Measurements from ENCODE around the gene YKT6. TPM values are rescaled to one million over a fixed set of nuclear protein-coding genes. Genes with fewer than 3 reads are reported as not detected.

YKT6 gene
- total RNA-seq, 1 donor from 2014 or later: 82.5 TPM

DNA sequence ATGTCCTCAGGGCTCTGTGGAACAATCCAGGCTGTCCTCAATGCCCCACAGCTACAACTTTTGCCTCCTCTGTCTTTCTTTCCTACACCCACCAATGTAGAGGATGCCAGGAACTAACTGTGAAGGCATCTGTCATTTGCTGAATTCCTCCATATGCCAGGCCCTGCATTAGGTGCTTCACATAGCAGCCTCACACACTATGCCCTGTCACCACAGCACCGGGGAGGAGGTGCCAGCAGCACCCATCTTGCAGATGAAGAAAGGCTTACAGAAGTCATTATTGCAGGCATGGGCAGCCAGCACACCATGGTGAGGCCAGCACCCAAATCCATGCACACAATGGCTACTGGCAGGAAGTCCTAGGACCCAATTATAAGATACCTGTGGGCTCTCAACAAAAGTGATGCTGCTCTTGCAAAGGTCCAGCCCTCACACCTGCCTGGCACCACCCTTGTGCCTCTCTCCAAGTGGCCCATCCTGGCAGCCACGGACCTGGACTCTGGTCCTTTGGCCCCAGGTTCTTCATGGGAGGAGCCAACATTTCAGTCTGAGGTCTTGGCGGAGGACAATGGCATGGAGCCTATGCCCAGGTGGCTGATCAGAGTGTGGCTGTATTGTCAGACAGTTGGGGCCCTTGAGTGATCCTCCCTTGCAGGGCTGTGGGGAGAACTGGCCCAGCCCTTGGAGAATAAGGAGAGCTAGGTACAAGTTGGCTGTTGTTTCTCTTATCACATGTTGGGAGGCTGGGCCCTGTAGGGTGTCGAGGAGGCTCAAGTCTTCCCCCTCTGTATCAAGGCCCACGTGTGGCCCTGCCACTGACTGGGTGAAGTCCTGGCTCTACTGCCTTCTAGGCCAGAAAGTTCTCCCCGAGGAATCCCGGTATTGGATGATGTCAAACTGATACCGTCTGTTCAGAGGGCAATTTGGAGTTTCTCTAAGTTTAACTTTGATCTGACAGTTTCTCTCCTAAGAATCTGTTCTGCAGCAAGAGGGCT lies 45.3 kb upstream of the YKT6 start:
- no peaks in the 10 kb centered on the region for H3K36me3 Mint-ChIP-seq (ENCODE audit: insufficient read depth)
- no peak overlapping the region for H3K27ac Mint-ChIP-seq
- H3K27me3 Mint-ChIP-seq: no peaks in the 10 kb centered on the region
- H3K9me3 Mint-ChIP-seq (ENCODE audit: low read depth): no peaks in the 10 kb centered on the region
- H3K4me3 Mint-ChIP-seq (ENCODE audit: low read depth): no peak overlapping the region
- TF ChIP-seq, protein P1, sequence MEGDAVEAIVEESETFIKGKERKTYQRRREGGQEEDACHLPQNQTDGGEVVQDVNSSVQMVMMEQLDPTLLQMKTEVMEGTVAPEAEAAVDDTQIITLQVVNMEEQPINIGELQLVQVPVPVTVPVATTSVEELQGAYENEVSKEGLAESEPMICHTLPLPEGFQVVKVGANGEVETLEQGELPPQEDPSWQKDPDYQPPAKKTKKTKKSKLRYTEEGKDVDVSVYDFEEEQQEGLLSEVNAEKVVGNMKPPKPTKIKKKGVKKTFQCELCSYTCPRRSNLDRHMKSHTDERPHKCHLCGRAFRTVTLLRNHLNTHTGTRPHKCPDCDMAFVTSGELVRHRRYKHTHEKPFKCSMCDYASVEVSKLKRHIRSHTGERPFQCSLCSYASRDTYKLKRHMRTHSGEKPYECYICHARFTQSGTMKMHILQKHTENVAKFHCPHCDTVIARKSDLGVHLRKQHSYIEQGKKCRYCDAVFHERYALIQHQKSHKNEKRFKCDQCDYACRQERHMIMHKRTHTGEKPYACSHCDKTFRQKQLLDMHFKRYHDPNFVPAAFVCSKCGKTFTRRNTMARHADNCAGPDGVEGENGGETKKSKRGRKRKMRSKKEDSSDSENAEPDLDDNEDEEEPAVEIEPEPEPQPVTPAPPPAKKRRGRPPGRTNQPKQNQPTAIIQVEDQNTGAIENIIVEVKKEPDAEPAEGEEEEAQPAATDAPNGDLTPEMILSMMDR (IDR thresholded peaks at IDR 0.05; ENCODE audit: unreplicated experiment): no peak
- no peak for DNase-seq (ENCODE audit: low spot score, unreplicated experiment)
- H3K4me1 Mint-ChIP-seq (ENCODE audit: low read depth): peaks cover 1% of the 10 kb centered on the region

DNA sequence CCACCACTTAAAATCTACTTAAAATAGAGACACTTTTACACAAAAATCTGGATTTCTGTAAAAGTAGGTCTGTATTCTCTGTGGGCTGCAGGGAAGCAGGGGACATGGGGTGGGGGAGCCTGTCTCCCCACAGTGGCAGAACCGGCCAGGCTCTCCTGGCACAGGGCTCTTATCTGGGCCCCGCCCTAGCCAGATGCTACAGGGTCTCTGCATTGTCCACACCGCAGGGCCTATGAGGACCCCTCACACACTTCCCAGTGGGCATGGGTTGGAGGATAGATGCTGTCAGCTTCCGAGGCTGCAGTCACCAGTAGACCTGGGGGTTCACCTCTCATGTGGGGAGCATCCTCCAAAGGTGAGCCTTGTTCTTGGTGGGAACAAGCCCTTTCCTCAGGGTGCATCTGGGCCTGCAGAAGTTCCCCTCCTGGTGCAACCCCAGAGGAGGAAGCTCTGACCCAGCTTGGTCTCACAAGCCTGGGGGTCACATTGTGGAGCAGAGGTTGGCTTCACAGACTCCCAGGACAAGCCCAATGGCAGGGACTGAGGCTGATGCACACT lies 44.2 kb upstream of the YKT6 start:
- Mint-ChIP-seq H3K27ac (no peak overlapping the region), H3K4me1 (ENCODE audit: low read depth) (peaks cover 1% of the 10 kb centered on the region), H3K36me3 (ENCODE audit: insufficient read depth) (no peaks in the 10 kb centered on the region), H3K9me3 (ENCODE audit: low read depth) (no peaks in the 10 kb centered on the region), H3K27me3 (no peaks in the 10 kb centered on the region), H3K4me3 (ENCODE audit: low read depth) (no peak overlapping the region)
- no peak for DNase-seq (ENCODE audit: low spot score, unreplicated experiment)
- TF ChIP-seq, protein P1 (IDR thresholded peaks at IDR 0.05; ENCODE audit: unreplicated experiment): no peak

DNA sequence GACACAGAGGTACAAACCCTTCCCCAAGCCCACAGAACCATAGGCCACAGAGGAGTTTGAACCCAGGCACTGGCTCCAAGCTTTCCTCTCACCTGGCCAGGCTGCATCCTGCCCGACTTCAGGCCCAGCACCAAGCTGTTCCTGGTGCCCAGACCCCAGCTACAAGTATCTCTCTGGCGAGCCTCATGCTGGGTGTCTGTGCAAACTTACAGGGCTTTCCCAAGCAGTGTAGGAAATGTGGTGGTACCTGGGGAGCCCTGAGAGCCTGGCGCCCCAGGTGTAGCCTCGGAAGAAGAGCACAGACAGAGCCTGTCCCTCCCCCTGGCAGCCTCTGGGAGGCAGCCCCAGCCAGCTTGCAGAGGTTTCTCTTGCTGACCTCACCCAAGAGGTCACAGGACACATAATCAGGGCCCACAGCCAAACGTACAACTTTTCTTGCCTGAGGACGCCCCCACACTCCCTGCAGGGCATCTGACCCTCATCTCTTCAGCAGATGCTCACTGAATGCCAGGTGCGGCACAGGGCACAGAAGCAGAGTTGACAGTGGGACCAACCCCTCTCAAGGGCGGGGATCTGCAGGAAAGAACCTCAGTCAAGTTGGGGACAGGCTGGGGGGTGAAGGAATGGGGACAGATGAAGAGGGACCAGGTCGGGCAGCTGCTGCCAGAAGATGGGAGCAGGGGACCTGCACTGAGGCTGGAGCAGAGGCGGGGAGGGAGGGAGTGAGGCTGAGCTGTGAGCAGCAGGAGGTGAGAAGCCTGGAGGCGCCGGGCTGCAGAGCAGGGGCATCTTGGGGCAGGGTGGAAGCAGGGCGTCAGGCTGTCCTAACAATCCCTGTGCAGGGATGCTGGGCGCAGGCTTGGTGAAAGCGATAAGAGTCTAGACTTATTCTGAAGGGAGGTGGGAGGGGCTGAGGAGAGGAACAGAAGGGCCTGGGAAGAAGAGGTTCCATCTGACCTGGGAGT lies 43.4 kb upstream of the YKT6 start:
- H3K9me3 Mint-ChIP-seq (ENCODE audit: low read depth): no peaks in the 10 kb centered on the region
- H3K27ac Mint-ChIP-seq: no peak overlapping the region
- TF ChIP-seq, protein P1 (IDR thresholded peaks at IDR 0.05; ENCODE audit: unreplicated experiment): no peak
- no peaks in the 10 kb centered on the region for H3K36me3 Mint-ChIP-seq (ENCODE audit: insufficient read depth)
- H3K4me1 Mint-ChIP-seq (ENCODE audit: low read depth): no peaks in the 10 kb centered on the region
- H3K4me3 Mint-ChIP-seq (ENCODE audit: low read depth): no peak overlapping the region
- H3K27me3 Mint-ChIP-seq: no peaks in the 10 kb centered on the region
- no peak for DNase-seq (ENCODE audit: low spot score, unreplicated experiment)

DNA sequence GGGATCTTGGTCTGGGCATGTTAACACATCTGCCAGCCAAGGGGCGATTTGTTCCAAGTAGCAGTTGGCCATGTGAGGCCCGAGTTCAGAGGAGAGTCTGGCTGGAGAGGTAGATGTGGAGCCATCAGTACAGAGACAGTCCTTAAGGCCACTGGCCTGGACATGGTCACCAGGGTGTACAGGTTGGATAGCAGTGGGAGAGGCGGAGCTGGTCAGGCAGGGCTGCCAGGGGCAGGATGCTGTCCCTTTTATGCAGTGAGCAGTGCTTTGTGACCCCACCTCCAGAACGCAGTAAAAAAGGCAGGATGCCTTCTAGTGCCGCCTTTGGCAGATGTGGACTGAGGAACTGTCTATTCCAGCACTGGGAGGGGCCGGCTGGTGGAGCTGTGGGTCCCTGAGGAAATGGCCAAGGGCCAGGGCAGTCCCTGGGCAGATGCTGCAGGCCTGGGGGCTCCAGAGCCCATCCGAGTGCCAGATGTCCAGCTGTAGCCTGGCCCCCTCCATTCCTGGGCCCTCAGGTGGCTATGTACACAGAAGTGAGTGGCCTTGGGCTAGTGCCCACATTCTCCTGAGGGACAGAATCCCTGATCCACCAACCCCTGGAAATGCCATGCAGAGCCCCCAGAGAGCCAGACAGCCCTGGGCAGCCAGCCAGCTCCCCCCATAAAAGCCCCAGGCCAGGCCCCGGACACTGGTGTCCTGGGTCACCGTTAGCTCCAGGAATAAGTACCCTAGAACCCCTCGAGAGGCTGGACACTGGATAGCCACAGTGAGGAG lies 42.5 kb upstream of the YKT6 start:
- H3K36me3 Mint-ChIP-seq (ENCODE audit: insufficient read depth): no peaks in the 10 kb centered on the region
- no peaks in the 10 kb centered on the region for H3K4me1 Mint-ChIP-seq (ENCODE audit: low read depth)
- no peaks in the 10 kb centered on the region for H3K27me3 Mint-ChIP-seq
- no peak overlapping the region for H3K4me3 Mint-ChIP-seq (ENCODE audit: low read depth)
- H3K27ac Mint-ChIP-seq: no peak overlapping the region
- no peak for DNase-seq (ENCODE audit: low spot score, unreplicated experiment)
- H3K9me3 Mint-ChIP-seq (ENCODE audit: low read depth): no peaks in the 10 kb centered on the region
- TF ChIP-seq, protein P1 (IDR thresholded peaks at IDR 0.05; ENCODE audit: unreplicated experiment): no peak

Measured in progenitor cell of endocrine pancreas (in vitro differentiated cells).